22Rv1 (cell line): ENCODE measurements around the gene COL4A1.
"Not testable (repeated sequence)": the region's sequence is repeated elsewhere in the genome, so short reads cannot be mapped to it uniquely, and the experiment has no call there.

ENCODE experiments used
- H3K27ac ChIP-seq: fragments of 450-650 bp; 2 replicates; pipeline ENCODE4 v1.5.1; 2017
- CTCF ChIP-seq: fragments of 450-650 bp; IDR thresholded peaks from 2 replicates; pipeline ENCODE4 v1.5.1; 2017; ENCODE audit warnings: mild to moderate bottlenecking
- ZFX ChIP-seq: fragments of 450-650 bp; IDR thresholded peaks from 2 replicates; pipeline ENCODE4 v1.6.1; 2017; ENCODE audit warnings: antibody characterized with exemption, borderline replicate concordance

The COL4A1 gene

GRCh38 chr13:110322126-110322827, 15.3 kb upstream of the COL4A1 start:
- no peak overlapping the region for H3K27ac ChIP-seq
- TF ChIP-seq CTCF (no peak), ZFX (no peak)

GRCh38 chr13:110321573-110321972, 14.6 kb upstream of the COL4A1 start:
- not testable (repeated sequence) for H3K27ac ChIP-seq

- no peak overlapping the region for H3K27ac ChIP-seq
- TF ChIP-seq ZFX (no peak), CTCF (no peak)
Observed at GRCh38 chr13:110320645-110321044, 13.7 kb upstream of the COL4A1 start.

- H3K27ac ChIP-seq: no peak overlapping the region
Observed at GRCh38 chr13:110319774-110320509, 13.0 kb upstream of the COL4A1 start.

GRCh38 chr13:110319397-110319773, 12.4 kb upstream of the COL4A1 start:
- TF ChIP-seq CTCF: no peak
- TF ChIP-seq ZFX: no peak
- no peak overlapping the region for H3K27ac ChIP-seq

More at GRCh38 chr13:110319774-110320509, 13.0 kb upstream of the COL4A1 start:
- no peak for TF ChIP-seq ZFX
- no peak for TF ChIP-seq CTCF

GRCh38 chr13:110318920-110319319, 12.0 kb upstream of the COL4A1 start:
- TF ChIP-seq ZFX (no peak), CTCF (no peak)
- no peak overlapping the region for H3K27ac ChIP-seq

- TF ChIP-seq CTCF (no peak), ZFX (no peak)
- no peak overlapping the region for H3K27ac ChIP-seq
Observed at GRCh38 chr13:110317496-110318195, 10.7 kb upstream of the COL4A1 start.
